HG03460 (cell line): ENCODE measurements around the gene POFUT2.

ENCODE experiments used
- ATAC-seq: cut with Tn5 transposase; IDR thresholded peaks from one replicate; pipeline ENCODE4 v1.9.1; 2021; ENCODE audit not compliant: unreplicated experiment

Gene POFUT2

GRCh38 chr21:45264146-45264911, 23.4 kb downstream of the POFUT2 start:
- no peak for ATAC-seq

DNA sequence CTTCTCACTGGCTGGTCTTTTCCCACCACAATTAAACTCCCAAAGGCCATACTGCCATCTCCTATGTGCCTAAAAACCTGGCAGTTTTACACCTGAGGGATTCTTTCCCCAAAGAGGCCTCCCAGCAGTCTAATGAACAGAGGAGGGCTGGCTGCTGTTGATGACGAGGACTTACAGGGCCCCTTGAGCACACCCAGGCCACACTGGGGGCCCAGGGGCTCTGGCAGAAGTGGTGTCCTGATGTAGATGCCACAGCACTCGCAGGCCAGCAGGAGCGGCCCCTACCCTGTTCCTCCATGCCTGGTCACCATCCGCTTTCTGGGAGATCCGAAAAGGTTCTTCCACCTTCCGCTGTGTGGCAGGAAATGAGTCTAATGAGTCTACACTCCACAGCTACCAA, 24.2 kb downstream of the POFUT2 start:
- no peak for ATAC-seq

- ATAC-seq, result no peak
Observed at GRCh38 chr21:45262616-45263015, 25.1 kb downstream of the POFUT2 start.

- ATAC-seq, result no peak
Observed at GRCh38 chr21:45262041-45262581, 25.6 kb downstream of the POFUT2 start.

DNA sequence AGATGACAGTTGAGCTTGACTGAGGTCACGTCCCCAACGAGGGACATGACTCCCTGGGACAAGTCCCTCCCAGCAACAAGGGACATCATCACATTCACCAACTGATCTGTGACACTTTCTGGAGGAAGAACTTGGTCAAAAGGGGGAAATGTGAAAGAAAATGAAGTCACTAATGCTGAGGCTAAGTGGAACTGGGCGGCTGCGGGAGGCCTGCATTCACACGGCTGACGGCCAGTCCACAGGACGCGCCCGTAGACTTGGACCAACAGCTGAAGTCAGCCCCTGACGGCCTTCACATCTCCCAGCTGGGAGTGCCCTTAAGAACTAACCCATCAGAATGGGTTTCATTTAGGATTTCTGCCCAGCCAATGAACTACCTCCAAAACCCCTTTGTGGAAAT, 26.6 kb downstream of the POFUT2 start:
- ATAC-seq, result no peak

DNA sequence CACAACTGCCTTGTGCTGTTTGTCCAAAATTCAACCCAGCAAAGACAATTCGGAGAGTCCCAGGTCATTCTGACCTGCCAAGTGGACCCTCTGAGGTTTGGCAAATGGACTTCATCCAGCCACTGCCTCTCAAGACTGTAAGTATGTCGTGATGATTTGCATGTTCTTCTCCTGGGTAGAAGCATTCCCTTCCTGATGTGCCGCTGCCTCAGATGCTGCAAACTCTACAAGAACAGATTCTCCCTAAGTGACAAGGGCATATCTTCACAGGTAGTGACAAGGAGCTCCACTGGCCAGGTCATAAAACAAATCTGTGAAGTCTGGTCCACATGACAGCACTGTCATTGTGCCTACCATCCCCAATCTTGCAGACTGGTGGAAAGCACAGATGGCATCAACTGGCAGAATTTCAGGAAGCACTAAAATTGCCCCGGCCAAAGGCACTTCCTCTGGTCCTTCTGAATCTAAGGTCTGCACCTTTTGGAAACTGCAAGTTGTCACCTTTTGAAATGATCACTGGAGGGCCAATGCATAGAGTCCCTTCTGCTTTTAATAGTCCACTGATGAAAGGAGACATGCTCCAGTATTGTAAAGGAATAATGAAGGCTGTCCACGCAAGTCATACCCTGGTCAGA, 27.4 kb downstream of the POFUT2 start:
- ATAC-seq, result no peak

DNA sequence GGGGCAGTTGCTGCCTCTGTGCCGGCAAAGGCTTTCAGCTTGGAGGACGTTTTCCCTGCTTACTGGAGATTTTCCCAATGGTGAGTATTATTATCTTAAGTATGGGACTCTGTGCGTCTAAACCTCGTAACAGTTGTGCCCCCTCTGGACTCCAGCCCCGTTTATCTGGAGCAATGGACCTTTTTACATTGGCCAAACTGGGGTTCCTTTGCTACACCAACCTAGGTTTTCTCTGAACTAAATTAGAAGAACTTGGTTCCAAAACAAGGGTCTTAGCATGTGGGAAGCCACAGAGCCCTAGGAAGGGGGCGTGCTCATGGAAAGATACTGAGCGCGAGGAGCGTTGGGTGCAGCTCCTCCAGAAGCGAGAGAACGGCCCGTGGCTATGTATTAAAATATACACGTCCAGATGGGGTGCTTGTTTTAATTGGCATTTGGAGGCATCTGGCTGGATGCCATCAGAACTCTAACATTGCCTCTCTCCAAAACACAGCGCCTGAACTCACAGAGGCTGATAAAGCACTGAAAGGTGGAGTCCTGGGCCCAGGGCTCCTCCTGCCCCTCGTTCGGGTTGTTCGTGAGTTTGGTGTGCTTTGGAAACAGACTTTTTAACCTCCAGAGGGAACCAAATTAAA, 28.4 kb downstream of the POFUT2 start:
- no peak for ATAC-seq

DNA sequence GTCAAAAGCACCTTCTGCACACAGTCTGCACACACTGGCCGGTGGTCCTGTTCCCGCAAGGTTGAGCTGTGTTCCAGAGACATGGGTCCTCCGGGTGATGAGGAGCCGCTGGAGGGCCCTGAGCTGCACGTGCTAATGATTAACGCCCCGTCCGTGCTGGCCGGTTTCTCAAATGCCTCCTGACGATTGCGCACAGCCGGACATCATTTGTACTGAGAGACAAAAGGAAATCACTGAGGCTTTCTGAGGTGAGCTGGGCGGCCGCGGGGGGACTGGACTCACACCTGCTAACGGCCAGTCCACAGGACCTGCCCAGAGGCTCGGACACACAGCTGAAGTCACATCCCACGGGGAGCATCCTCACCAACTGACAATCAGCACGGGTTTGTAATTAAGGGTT, 29.2 kb downstream of the POFUT2 start:
- no peak for ATAC-seq

DNA sequence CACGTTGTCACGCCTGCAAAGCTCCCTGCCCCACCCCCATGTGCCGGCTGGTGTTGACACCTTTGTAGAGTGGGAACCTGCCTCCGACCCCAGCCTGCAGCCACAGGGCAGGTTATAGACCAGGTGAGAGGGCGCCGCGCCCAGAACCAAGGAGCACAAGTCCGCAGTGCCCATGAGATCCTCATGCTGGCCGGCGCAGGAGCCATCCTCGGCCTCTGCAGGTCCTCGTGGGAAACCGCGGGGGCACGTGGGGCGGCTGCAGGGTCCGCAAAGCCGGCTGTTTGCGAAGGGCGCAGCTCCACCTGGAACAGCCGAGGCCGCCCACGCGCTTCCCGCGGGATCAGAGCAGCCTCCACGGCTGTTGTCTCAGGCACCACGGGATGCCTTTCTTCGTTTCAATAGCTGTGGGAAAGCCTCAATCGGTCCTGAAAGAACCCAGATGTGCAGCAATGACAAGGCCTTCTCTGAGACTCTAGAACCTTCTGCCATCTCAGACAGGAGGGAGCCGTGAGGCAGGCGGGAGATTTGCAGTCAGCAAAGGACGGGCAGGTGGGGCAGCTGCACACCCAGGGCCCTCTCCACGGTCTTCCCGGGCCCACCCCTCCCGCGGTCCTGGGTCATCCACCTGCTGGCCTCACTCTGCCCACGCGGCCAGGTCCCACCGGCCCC, 29.9 kb downstream of the POFUT2 start:
- ATAC-seq, result no peak

DNA sequence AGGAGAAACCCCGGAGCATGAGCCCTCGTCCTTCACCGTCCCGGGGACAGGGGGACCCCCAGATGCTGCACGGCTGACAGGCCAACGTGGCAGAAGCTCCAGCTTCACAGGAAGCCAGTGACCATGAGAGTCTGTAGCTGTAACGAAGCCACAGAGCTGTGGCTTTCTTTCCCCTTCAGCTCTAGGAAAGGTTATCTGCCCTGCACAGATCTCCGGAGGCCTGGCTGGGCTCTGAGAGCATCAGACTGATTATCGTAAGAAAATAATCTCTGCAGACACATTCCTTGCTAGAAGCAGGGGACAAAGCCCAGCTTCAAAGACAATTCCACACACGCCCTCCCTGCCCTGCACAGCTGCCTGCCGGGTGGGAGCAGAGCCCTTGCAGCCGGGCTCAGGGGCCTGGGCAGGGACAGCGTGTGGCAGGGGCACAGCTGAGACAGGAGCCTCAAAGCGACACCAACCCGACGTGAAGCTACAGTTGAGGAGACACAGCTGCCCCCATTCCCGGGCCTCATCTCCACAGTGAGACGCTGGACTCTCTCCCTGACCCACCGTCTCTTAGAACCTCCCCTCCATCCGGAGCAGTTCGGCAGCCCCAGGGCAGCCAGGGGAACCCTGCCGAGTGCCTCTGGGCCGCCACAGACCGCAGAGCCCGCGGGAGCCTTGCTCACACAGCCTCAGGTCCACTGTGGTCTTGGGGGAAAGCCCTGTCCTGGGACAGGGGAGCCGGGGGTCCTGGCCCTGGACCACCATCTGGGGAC, 30.6 kb downstream of the POFUT2 start:
- ATAC-seq, result no peak

DNA sequence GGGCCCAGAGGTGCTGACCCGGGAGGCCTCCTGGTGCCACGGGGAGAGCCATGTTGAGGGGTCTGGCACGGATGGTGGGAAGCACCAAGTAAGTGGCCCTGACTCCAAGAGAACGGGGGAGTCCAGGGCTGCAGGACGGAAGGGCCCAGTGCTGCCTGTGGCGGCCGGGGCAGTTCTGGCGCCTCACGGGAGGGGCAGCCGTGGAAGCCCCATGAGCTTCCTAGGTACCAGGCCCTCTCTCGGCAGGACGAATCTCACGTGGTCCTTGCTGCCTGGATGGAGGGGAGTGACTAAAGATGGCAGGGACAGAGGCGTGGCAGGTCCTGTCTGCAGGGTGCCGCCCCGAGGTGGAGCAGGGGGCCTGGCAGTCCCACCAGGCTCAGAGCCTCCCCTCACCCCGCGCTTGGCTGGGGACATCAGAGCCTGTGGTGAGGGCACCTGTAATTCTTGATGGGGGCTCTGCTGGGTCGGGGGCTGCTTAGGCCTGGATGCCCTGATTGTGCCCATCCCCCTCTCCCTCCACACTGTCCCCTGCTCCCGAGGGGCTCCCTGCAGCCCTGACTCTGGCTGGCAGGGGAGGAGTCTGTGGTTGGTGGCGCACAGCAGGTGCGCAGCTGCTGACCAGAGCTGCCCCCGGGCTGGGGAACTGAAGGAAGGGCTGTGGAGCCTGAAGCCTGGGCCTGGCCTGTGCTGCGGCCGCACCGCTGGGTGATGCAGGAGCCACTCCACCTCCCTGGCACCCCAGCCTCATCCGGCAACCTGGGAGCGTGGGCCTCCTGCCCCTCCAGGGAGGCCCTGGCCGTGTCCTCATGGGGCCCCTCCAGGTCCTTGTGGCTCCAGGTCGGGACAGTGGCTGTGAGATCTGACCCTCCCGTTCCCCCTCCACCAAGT, 31.4 kb downstream of the POFUT2 start:
- no peak for ATAC-seq

DNA sequence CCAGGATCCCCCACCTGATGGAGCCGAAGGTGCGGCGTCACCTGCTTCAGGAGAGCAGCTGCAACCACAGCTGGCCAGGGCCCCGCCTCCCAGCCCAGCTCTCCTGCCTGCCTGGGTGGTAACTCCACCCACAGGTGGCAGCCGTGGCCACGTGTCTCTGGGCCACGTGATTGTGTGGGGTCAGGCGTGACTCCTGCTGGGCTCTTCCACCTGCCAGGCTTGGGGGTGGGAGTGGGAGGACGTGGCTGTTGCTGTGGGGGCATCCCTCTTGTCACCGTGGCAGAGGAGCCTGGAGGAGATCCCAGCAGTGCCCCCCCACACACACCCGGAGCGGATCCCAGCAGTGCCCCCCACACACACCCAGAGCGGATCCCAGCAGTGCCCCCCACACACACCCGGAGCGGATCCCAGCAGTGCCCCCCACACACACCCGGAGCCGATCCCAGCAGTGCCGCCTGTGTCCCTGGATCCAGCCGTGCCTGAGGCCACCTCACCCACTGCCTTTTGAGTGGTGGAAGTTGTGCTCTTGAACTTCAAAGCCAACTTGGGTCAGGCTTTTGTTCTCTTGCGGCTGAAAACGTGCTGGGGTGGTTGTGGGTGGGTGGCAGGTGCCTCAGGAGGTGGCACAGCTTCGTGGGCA, 32.2 kb downstream of the POFUT2 start:
- ATAC-seq, result no peak

- no peak for ATAC-seq
Observed at GRCh38 chr21:45254460-45254930, 33.2 kb downstream of the POFUT2 start.

DNA sequence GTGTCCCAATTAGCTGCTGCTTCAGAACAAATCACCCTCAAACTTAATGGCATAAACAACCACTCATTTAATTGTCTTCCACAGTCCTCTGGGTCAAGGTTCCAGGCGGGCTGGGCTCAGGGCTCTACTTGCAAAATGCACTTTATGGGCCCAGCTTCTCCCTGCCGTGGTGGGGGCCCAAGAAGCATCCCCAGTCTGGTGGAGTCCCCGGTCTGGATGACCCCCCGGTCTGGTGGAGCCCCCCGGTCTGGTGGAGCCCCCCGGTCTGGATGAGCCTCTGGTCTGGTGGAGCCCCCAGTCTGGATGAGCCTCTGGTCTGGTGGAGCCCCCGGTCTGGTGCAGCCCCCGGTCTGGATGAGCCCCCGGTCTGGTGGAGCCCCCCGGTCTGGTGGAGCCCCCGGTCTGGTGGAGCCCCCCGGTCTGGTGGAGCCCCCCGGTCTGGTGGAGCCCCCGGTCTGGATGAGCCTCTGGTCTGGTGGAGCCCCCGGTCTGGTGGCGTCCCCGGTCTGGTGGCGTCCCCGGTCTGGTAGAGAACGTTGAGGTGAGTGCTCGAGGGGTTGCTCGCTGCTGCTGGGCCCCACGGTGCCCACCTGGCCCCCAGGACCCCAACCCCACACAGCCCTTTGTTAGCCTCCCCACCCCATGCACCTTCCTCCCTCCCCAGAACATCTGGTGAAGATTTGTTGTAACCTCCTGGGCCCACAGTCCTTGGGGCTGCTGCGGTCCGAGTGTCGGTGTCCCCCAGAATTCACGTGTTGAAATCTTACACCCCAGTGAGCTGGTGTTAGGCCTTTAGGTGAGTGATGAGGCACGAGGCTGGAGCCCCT, 33.8 kb downstream of the POFUT2 start:
- no peak for ATAC-seq

GRCh38 chr21:45253180-45253579, 34.5 kb downstream of the POFUT2 start:
- ATAC-seq, result no peak

DNA sequence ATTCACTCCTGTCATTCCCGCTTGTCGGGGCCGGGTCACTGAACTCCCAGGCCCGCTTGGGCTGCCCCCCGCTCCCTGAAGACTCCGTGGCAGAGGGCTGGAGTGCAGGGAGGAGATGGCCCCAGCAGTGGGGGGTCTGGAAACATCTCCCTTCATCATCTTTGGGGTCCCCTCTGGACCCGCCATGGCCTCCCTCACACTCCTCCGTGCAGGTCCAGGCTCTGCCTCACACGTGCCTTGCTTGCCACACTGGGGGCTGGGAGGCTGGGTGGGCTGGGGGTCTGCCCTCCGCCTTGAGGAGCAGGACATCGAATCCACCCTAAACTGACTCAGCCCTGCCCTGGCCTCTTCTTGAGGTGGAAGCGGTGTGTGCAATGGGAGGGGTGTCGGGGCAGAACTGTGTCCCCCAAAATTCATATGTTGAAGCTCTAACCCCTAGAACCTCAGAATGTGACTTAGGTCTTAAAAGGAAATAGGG, 35.2 kb downstream of the POFUT2 start:
- no peak for ATAC-seq

DNA sequence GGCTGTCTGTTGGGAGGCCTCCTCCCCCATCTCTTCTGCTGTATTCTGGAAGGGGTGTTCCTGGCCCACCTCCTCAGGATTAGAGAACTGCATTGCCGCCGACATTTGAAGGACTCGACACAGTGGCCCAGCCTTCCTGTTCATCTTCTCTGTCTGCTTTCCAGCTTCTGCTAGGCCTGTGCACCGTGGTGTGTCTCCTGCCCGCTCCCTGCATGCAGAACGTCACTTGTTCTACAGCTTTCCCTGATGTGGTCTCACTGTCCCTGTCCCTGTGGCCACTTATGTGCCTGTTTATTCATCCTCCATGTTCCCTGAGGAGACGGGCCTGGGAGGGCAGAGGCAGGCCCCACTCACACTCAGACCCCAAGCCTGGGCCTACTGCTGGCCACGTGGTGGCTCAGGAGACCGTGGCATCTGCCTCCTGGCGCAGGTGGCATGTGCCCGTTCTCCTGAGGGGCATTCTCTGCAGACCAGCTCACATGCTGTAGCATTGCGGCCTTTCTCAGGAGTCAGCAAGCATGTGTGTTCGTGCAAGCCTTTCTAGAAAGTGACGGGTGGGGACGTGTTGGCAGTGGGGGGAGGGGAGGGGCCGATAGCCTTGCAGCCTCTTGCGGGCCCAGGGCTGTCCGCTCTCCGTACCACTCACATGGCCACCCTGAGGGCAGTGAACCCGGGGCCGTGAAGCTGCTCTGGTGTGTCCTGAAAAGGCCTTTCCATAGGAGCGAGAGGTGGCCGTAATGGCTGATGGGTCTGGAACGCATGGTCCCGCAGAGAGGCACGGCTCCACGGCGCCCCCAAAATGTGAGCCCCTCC, 35.9 kb downstream of the POFUT2 start:
- no peak for ATAC-seq
